Endodermal cell (in vitro differentiated cells): ENCODE measurements around the gene RAPGEF4. TPM values are rescaled to one million over a fixed set of nuclear protein-coding genes. Genes with fewer than 3 reads are reported as not detected.

ENCODE experiments used
- DNase-seq: peaks from one replicate; pipeline ENCODE4 v3.0.0-alpha.2; 2017
- H3K27ac ChIP-seq: 2 replicates; pipeline ENCODE4 v1.5.1; 2013; ENCODE audit warnings: mild to moderate bottlenecking, low read depth, low read length, moderate library complexity
- H3K27me3 ChIP-seq: 2 replicates; pipeline ENCODE4 v1.6.1; 2013; ENCODE audit warnings: mild to moderate bottlenecking, low read length, moderate library complexity; ENCODE audit not compliant: insufficient read depth, control insufficient read depth, poor library complexity, severe bottlenecking
- H3K36me3 ChIP-seq: 2 replicates; pipeline ENCODE4 v1.7.0; 2013; ENCODE audit warnings: mild to moderate bottlenecking, low read length, moderate library complexity; ENCODE audit not compliant: control insufficient read depth, insufficient read depth
- H3K4me1 ChIP-seq: one replicate; pipeline ENCODE4 v1.7.0; 2013; ENCODE audit warnings: low read length; ENCODE audit not compliant: control insufficient read depth, insufficient read depth
- H3K4me3 ChIP-seq: 2 replicates; pipeline ENCODE4 v1.5.1; 2013; ENCODE audit warnings: mild to moderate bottlenecking, low read length, moderate library complexity
- H3K9ac ChIP-seq: 2 replicates; pipeline ENCODE4 v1.6.1; 2013; ENCODE audit warnings: mild to moderate bottlenecking, low read length, moderate library complexity; ENCODE audit not compliant: poor library complexity, severe bottlenecking; ENCODE audit errors: extremely low read depth
- H3K9me3 ChIP-seq: 2 replicates; pipeline ENCODE4 v1.6.1; 2013; ENCODE audit warnings: mild to moderate bottlenecking, low read length, moderate library complexity; ENCODE audit not compliant: control insufficient read depth
- H3K27ac Mint-ChIP-seq: 2 replicates; pipeline ENCODE4 v1.8.0; 2020; ENCODE audit warnings: mixed read lengths
- H3K27me3 Mint-ChIP-seq: 2 replicates; pipeline ENCODE4 v1.8.0; 2021; ENCODE audit warnings: mild to moderate bottlenecking, mixed read lengths; ENCODE audit not compliant: insufficient read depth
- H3K36me3 Mint-ChIP-seq: 2 replicates; pipeline ENCODE4 v1.8.0; 2020; ENCODE audit warnings: low read depth, mixed read lengths
- H3K4me1 Mint-ChIP-seq: 2 replicates; pipeline ENCODE4 v1.8.0; 2020; ENCODE audit warnings: mixed read lengths
- H3K4me3 Mint-ChIP-seq: 2 replicates; pipeline ENCODE4 v1.8.0; 2020; ENCODE audit warnings: mild to moderate bottlenecking, moderate library complexity, mixed read lengths
- H3K9me3 Mint-ChIP-seq: 2 replicates; pipeline ENCODE4 v1.8.0; 2020; ENCODE audit warnings: mild to moderate bottlenecking, mixed read lengths
- CTCF ChIP-seq: fragments of 200-600 bp; sonication (generic); conservative IDR thresholded peaks from 2 replicates; pipeline ENCODE4 v1.5.0; 2021; ENCODE audit warnings: antibody characterized with exemption, mild to moderate bottlenecking
- WGBS, 2 experiments: methylation state at CpG; one replicate each; pipeline versions ENCODE4 v1.1.5 to v1.1.7; 2013; ENCODE audit warnings: missing lambda C conversion rate in 2 of 2, mixed read lengths in 1 of 2; ENCODE audit not compliant: insufficient coverage in 1 of 2, insufficient read length in 1 of 2; 5-methylcytosine and 5-hydroxymethylcytosine counted together
- total RNA-seq, 2 donors: library from RNA; stranded (reverse); fragmentation: NEBNext Ultra II Directional in 1 of 2; extraction: Animal tissue kit (Norgen Biotek cat#: 25700) in 1 of 2; gene quantifications; 2 replicates in 1 of 2; 3 replicates in 1 of 2; pipeline ENCODE4 v1.2.1, GENCODE V29; 2021

The RAPGEF4 gene
- total RNA-seq, 2 donors from 2014 or later = 0.77 to 0.88 TPM

GRCh38 chr2:173048897-173049661 is 313.4 kb downstream of the RAPGEF4 start:
- Mint-ChIP-seq H3K27me3 (no peaks in the 10 kb centered on the region), H3K4me3 (no peak overlapping the region), H3K36me3 (no peaks in the 10 kb centered on the region), H3K9me3 (no peaks in the 10 kb centered on the region), H3K27ac (no peak overlapping the region), H3K4me1 (peaks cover 52% of the 10 kb centered on the region)
- H3K4me1 ChIP-seq = peaks cover 5% of the 10 kb centered on the region
- H3K9ac ChIP-seq = no peak overlapping the region
- H3K36me3 ChIP-seq = no peaks in the 10 kb centered on the region
- no peak overlapping the region for H3K4me3 ChIP-seq
- no peaks in the 10 kb centered on the region for H3K9me3 ChIP-seq
- no peak for TF ChIP-seq CTCF
- no peak for DNase-seq
- no peak overlapping the region for H3K27ac ChIP-seq
- no peaks in the 10 kb centered on the region for H3K27me3 ChIP-seq
- 75 to 93% methylated on average over 1 to 4 of the region's 4 CpGs for WGBS, 2 experiments

GRCh38 chr2:173049831-173050230 is 314.2 kb downstream of the RAPGEF4 start:
- Mint-ChIP-seq H3K27ac (no peak overlapping the region), H3K36me3 (no peaks in the 10 kb centered on the region), H3K27me3 (no peaks in the 10 kb centered on the region), H3K9me3 (no peaks in the 10 kb centered on the region), H3K4me1 (peaks cover 46% of the 10 kb centered on the region), H3K4me3 (no peak overlapping the region)
- H3K9ac ChIP-seq = no peak overlapping the region
- no peaks in the 10 kb centered on the region for H3K27me3 ChIP-seq
- no peak for DNase-seq
- no peaks in the 10 kb centered on the region for H3K9me3 ChIP-seq
- no peak overlapping the region for H3K27ac ChIP-seq
- 86 to 96% methylated on average over 3 of the region's 3 CpGs for WGBS, 2 experiments
- H3K36me3 ChIP-seq = no peaks in the 10 kb centered on the region
- H3K4me3 ChIP-seq = no peak overlapping the region
- peaks cover 5% of the 10 kb centered on the region for H3K4me1 ChIP-seq
- no peak for TF ChIP-seq CTCF

GRCh38 chr2:173050684-173051083 is 315.0 kb downstream of the RAPGEF4 start:
- Histone ChIP-seq H3K27me3 (no peaks in the 10 kb centered on the region), H3K4me3 (no peak overlapping the region), H3K9ac (no peak overlapping the region), H3K4me1 (peaks cover 5% of the 10 kb centered on the region), H3K9me3 (no peaks in the 10 kb centered on the region), H3K27ac (no peak overlapping the region), H3K36me3 (no peaks in the 10 kb centered on the region)
- Mint-ChIP-seq H3K9me3 (no peaks in the 10 kb centered on the region), H3K36me3 (no peaks in the 10 kb centered on the region), H3K4me3 (no peak overlapping the region), H3K27me3 (peaks cover under 1% of the 10 kb centered on the region), H3K4me1 (peaks cover 41% of the 10 kb centered on the region), H3K27ac (no peak overlapping the region)
- no peak for DNase-seq
- WGBS, 2 experiments = 92% methylated on average over 3 to 4 of the region's 4 CpGs
- no peak for TF ChIP-seq CTCF
